ENCODE measurements around the gene SLC17A9. TPM values are rescaled to one million over a fixed set of nuclear protein-coding genes. Genes with fewer than 3 reads are reported as not detected.

Gene SLC17A9
- total RNA-seq, 1 donor from 2014 or later, result 12.8 TPM

DNA sequence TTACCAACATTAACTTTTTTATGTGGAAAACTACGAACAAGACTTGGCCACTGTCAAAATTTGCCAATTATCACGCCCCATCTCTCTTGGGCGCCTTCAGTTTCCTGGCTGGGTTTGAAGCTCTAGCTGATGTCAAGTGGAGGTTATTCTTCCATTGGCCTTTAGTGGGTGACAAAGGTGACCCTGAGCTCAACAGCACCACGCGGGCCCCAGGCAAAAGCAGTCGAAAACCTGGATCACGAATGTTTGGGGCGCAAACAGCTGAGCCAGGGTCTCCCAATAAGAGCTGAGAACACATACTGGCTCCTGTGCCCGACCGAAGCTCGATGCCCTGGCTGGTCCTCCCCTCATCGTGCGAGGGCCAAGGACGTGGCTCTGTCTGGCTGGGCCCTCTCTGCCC, 26.8 kb downstream of the SLC17A9 start:
- intact Hi-C loops (cut with micrococcal nuclease), result no loop called here

GRCh38 chr20:62979876-62980373, 27.4 kb downstream of the SLC17A9 start:
- intact Hi-C loops (cut with micrococcal nuclease), result no loop called here

DNA sequence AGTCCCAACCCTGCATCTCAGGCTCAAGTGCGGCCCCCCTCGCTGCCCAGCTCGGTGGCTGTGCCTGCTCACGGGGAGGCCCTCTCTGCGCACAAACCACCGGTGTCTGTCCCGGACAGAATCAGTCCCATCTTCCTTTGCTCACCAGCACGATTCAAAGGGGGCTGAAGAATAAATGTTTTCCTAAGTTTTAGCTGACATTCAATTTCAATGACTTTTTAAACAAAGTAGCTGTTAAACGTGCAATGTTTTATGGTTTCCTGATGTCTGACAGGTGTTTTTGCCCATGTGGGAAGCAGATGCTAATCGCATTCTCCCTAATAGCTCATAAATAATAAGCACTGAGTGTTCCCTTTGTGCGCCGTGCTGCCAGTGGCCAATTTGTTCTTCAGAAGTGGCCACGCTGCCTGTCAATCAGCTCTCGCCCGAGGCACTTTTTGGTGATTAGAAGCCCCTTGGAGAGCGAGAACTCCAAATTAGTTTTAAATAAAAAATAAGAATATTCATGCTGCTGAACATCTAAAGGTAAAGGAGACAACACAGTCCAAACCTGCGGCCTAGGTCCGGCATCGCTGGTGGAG, 28.0 kb downstream of the SLC17A9 start:
- intact Hi-C loops (cut with micrococcal nuclease), result no loop called here

DNA sequence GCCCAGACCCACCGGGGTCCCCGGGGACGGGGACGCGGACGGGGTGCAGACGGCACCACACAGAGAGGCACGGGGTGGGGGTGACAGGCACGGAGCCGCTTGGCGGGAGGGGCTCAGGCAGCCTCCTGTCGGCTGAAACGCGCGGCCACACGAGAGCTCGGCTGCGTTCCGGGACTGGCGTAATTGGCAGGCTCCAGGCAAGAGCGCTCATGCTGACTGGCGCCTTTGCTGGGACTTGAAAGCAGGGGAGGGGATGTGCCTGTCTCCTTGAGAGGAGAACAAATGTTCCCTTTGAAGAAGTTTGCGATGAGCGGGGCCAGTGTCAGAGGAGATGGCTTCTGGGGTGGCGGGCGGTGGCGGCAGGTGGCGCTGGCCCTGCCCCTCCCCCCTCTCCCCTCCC, 28.5 kb downstream of the SLC17A9 start:
- intact Hi-C loops (cut with micrococcal nuclease), result no loop called here

DNA sequence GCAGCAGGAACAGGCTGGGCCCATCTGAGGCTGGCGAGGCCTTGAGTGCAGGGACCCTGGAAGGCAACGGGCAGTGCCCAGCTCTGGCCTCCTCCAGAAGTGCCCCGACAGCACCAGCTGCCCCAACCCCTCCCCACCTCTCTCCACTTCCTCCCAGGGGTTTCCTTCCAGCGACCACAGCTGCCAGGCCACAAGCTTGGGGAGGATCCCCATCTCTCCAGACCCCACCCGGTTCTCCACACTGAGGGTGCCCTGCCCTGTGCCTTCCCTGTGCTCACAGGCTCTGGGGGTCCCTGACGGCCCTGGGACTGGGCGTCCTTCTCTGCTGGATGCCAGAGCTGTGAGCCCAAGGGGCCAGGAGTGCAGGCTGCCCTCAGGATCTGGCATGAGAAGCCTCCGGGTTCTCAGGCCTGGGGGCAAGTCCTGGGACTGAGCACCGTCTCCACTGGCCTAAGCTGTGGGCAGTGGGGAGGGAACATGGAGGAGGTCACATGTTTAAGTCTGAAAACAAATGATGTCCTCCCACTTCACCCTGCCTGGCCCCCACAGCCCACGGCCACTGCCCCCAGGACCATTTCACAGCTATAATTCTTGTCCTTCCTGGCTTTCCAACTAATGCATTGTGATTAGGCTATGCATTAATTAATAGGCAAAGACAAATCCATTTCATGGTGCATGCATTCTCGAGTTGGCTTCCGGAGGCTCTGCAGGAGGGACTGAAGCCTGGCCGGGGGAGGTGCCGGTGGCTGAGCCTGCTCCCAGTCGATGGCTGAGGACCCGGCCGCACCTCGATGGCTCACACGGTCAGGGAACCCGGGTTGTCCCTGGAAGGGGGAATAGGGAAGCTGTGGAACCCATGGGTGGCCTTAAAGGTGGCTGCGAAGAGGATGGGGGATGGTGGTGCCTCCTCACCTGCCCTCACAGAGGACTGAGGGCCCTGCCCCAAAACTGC, 29.9 kb downstream of the SLC17A9 start:
- intact Hi-C loops (cut with micrococcal nuclease), result no loop called here

DNA sequence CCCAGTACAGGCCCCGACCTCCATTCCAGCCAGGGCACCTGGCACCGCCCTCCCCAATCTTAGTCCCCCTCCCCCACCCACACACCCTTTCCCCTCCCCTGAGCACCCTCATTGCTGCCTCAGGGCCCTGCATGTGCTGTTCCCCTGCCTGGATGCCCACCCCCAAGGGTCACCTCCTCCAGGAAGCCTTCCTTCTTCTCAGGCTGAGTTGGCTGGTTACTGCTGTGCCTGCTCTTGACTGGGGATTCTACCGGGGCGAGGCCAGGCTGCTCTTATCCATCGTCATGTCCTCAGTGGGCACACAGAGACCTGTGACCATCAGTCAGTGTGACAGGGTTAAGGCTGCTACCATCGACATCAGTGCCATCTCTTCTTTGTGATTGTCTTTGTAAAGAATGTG, 30.7 kb downstream of the SLC17A9 start:
- intact Hi-C loops (cut with micrococcal nuclease), result no loop called here

GRCh38 chr20:62984666-62985443, 32.3 kb downstream of the SLC17A9 start:
- intact Hi-C loops (cut with micrococcal nuclease), result no loop called here

DNA sequence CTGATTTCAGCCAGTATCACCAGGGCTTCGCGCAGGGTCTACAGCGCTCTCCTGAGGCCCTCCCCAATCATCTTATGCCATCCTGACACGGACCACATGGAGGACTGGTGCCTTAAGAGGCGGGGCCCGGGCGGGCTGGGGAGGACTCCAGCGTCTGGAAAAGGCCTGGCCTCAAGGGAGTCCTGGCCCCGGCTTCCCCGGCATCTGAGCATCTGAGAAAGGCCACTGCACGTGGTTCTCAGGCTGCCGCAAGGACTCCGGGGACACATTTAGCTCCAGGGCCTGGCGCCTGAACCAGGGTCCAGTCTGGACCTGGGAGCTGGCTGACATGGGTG, 32.9 kb downstream of the SLC17A9 start:
- intact Hi-C loops (cut with micrococcal nuclease), result no loop called here

- intact Hi-C loops (cut with micrococcal nuclease), result no loop called here
These were observed 33.8 kb downstream of the SLC17A9 start for GRCh38 chr20:62986257-62986800.

DNA sequence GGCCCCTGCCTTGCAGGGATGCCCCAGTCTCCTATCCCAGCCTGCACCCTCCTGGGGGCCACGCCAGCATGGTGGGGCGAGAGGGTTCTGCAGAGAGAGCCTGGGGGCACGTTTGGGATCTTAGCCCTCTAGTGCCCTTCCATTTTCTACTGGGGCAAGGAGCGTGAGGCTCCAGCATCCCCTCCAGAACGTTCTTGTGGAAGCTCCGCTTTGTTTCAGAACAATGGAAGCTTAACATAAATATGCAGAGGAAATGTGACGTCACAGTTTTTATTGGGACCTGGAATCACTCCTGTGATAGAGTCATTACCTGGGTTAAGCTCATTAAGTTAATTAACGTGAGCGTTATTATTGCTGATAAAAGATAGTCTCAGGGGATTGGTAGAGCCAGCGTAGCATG, 34.6 kb downstream of the SLC17A9 start:
- intact Hi-C loops (cut with micrococcal nuclease), result no loop called here

GRCh38 chr20:62989201-62989601, 36.7 kb downstream of the SLC17A9 start:
- intact Hi-C loops (cut with micrococcal nuclease), result no loop called here

- intact Hi-C loops (cut with micrococcal nuclease), result no loop called here
These were observed 37.9 kb downstream of the SLC17A9 start for GRCh38 chr20:62990306-62990825.

- intact Hi-C loops (cut with micrococcal nuclease), result no loop called here
These were observed 38.8 kb downstream of the SLC17A9 start for GRCh38 chr20:62991196-62991807.

DNA sequence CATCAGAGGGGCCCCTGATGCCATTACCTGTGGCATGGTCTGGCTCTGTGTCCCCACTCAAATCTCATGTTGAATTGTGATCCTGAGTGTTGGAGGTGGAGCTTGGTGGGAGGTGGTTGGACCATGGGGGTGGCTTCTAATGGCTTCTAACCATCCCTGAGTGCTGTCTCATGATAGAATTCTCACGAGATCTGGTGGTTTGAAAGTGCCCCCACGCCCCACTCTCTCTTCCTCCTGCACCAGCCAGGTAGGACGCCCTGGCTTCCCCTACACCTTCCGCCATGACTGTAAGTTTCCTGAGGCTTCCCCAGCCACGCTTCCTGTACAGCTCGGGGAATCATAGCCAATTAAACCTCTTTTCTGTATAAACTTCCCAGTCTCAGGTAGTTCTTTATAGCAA, 39.4 kb downstream of the SLC17A9 start:
- intact Hi-C loops (cut with micrococcal nuclease), result no loop called here

DNA sequence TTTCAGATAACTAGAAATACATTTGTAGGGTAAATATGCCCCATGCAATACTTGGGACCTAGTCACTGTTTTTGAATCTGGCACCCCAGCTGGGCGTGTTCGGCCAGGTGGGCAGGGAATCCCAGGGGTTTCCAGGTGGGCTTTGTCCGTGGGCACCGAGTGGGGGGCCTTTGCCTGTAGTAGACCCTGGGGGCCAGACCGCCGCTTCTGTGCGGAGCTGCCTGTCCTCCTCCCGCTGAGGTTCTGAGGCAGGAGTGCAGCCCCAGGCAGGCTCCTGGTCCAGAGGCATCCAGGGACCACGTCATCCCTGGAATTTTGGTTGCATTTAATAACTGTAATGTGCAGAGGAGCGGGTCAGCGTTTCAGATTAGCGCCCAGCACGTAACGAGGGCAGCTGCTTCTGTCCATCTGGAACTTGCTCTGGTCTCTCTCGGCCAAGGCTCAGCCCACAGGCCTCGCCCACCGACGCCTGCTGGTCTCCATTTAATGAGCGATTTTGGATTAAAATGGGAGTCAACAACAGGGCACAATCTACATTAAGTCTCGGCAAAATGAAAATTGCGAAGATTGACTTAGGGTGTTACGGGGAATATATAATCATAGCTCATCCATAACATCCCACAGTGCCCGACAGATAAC, 41.5 kb downstream of the SLC17A9 start:
- intact Hi-C loops (cut with micrococcal nuclease), result no loop called here

- intact Hi-C loops (cut with micrococcal nuclease), result no loop called here
These were observed 42.4 kb downstream of the SLC17A9 start for GRCh38 chr20:62994869-62995281.

DNA sequence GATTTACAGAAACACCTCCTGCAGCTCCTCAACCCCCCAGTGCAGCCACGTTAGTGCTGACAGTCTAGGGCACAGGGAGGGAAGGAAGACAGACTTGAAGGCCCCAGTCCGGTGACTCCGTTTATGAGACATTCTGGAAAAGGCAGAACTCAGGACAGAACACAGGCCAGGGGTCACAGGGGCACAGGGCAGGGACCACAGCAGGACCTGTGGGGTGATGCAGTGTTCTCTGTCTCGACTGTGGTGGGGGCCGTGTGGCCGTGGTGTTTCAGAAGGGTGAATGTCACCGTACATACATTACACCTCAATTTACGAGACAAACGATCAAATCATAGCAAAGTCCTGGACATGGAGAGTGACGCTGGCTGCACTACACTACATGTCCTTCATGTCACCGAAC, 43.0 kb downstream of the SLC17A9 start:
- intact Hi-C loops (cut with micrococcal nuclease), result no loop called here

GRCh38 chr20:62995898-62996595, 43.5 kb downstream of the SLC17A9 start:
- intact Hi-C loops (cut with micrococcal nuclease), result no loop called here

GRCh38 chr20:62996596-62996982, 44.1 kb downstream of the SLC17A9 start:
- intact Hi-C loops (cut with micrococcal nuclease), result no loop called here

Measured in T-helper 2 cell treated with Interferon-gamma antibody and Interleukin-4, amounts not matched to agents 100 ng/mL and 5 ng/mL, for 36 hours (primary cell).